IPS-18a (cell line): ENCODE data around the gene CALCOCO1.

ENCODE experiments used
- H3K27ac ChIP-seq: one replicate; pipeline ENCODE4 v1.5.1; 2013; ENCODE audit warnings: low read length
- H3K27me3 ChIP-seq: one replicate; pipeline ENCODE4 v1.6.1; 2013; ENCODE audit warnings: mild to moderate bottlenecking, low read length; ENCODE audit not compliant: control insufficient read depth, insufficient read depth
- H3K36me3 ChIP-seq: one replicate; pipeline ENCODE4 v1.6.1; 2013; ENCODE audit warnings: low read depth, low read length; ENCODE audit not compliant: control insufficient read depth
- H3K4me1 ChIP-seq: one replicate; pipeline ENCODE4 v1.6.1; 2013; ENCODE audit warnings: low read depth, low read length; ENCODE audit not compliant: control insufficient read depth
- H3K4me3 ChIP-seq: one replicate; pipeline ENCODE4 v1.5.1; 2013; ENCODE audit warnings: low read length
- H3K9ac ChIP-seq: one replicate; pipeline ENCODE4 v1.6.1; 2013; ENCODE audit warnings: mild to moderate bottlenecking, low read length, moderate library complexity
- H3K9me3 ChIP-seq: one replicate; pipeline ENCODE4 v1.6.1; 2013; ENCODE audit warnings: low read depth, low read length; ENCODE audit not compliant: control insufficient read depth

Gene CALCOCO1

DNA sequence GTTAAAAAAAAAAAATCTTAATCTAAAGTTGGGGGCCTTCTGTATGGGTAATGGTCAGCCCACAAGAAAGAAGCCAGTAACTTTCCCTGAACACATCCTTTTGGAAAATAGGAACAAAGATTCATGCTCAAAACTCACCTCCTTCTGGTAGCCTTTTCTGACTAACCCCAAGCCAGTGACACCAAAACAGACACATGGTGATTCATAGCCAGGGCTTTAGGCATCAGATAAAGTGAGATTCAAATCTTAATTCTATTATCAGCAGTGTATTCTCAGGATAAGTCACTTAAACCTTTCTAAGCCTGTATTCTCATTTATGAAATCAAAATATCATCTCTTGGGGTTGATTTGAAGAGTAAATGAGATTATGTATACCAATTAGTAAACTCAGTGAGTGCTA, 56.3 kb downstream of the CALCOCO1 start:
- peaks cover 62% of the 10 kb centered on the region for H3K36me3 ChIP-seq
- no peaks in the 10 kb centered on the region for H3K27me3 ChIP-seq
- no peak overlapping the region for H3K4me3 ChIP-seq
- peaks cover 7% of the 10 kb centered on the region for H3K4me1 ChIP-seq
- no peak overlapping the region for H3K9ac ChIP-seq
- no peak overlapping the region for H3K27ac ChIP-seq
- no peaks in the 10 kb centered on the region for H3K9me3 ChIP-seq

DNA sequence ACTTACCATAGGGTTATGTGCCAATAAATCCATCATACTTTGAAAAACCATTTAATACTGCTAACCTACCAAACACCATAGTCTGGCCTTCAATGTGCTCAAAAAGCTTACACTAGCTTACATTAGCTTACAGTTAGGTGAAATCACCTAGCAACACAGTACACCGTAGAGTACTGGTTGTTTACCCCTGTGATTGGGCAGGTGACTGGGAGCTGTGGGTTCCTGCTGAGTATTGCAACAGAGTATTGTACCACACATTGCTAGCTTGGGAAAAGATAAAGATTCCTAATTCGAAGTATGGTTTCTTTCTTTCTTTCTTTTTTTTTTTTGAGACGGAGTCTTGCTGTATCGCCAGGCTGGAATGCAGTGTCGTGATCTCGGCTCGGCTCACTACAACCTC, 56.9 kb downstream of the CALCOCO1 start:
- Histone ChIP-seq H3K9ac (no peak overlapping the region), H3K27ac (no peak overlapping the region), H3K27me3 (no peaks in the 10 kb centered on the region), H3K4me1 (peaks cover 7% of the 10 kb centered on the region), H3K9me3 (no peaks in the 10 kb centered on the region), H3K36me3 (peaks cover 69% of the 10 kb centered on the region), H3K4me3 (no peak overlapping the region)

GRCh38 chr12:53667080-53667479, 60.2 kb downstream of the CALCOCO1 start:
- Histone ChIP-seq H3K4me3 (no peak overlapping the region), H3K27ac (no peak overlapping the region), H3K27me3 (no peaks in the 10 kb centered on the region), H3K36me3 (peaks cover 57% of the 10 kb centered on the region), H3K9ac (no peak overlapping the region), H3K9me3 (no peaks in the 10 kb centered on the region), H3K4me1 (no peaks in the 10 kb centered on the region)

DNA sequence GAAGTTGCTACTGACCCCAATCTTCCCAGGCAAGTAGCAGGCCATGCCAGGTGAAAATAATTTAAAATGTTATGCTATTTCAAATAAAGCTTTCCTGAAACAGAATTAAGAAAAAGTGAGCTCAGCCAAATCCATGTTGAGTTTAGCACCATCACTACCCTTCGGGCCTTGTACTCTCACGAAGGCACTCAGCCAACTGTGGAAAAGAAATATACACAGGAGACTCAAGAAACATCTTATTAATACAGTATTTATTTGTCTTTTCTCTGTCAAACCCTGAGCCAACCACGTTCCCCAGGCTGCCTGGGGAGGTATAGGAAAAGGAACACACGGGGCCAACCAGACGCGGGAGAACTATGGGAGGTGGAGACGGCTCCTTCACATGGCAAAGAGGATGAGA, 62.3 kb downstream of the CALCOCO1 start:
- H3K27me3 ChIP-seq = no peaks in the 10 kb centered on the region
- H3K27ac ChIP-seq = no peak overlapping the region
- no peaks in the 10 kb centered on the region for H3K9me3 ChIP-seq
- H3K4me3 ChIP-seq = no peak overlapping the region
- H3K9ac ChIP-seq = no peak overlapping the region
- H3K4me1 ChIP-seq = no peaks in the 10 kb centered on the region
- H3K36me3 ChIP-seq = peaks cover 41% of the 10 kb centered on the region

DNA sequence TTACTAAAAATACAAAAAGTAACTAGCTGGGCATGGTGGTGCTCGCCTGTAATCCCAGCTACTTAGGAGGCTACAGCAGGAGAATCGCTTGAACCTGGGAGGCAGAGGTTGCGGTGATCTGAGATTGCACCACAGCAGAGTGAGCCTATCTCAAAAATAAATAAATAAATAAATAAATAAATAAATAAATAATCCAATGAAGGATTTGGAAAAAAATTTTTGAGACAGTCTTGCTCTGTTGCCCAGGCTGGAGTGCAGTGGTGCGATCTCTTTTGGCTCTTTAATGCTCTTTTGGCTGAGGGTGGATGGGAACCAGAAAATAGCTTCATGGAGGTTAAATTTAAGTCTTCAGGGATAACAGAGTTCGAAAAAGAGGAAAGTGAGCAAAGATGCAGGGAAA, 63.1 kb downstream of the CALCOCO1 start:
- Histone ChIP-seq H3K36me3 (peaks cover 34% of the 10 kb centered on the region), H3K27me3 (no peaks in the 10 kb centered on the region), H3K4me3 (no peak overlapping the region), H3K27ac (no peak overlapping the region), H3K9me3 (no peaks in the 10 kb centered on the region), H3K9ac (no peak overlapping the region), H3K4me1 (peaks cover 6% of the 10 kb centered on the region)

DNA sequence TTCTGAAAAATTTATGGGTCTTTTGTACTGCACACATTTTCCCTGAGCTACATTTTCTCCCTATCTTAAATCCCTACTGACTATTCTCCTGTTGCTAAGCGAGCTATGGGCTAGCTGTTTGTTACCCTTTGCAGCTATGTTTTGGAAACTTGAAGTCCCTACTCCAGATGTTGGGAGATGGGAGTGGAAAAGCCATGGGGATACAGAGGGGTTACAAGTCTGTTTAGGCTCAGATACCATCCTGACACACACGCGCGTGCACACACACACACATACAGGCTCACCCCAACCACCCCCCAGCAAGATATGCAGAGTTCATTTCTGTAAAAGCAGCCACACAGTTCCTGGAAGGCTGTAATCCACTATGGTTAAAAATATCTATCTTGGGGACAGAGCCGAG, 67.2 kb downstream of the CALCOCO1 start:
- H3K27ac ChIP-seq = no peak overlapping the region
- no peaks in the 10 kb centered on the region for H3K27me3 ChIP-seq
- no peaks in the 10 kb centered on the region for H3K9me3 ChIP-seq
- peaks cover 8% of the 10 kb centered on the region for H3K36me3 ChIP-seq
- H3K9ac ChIP-seq = peak overlapping the region; percentile 8
- H3K4me3 ChIP-seq = no peak overlapping the region
- peaks cover 12% of the 10 kb centered on the region for H3K4me1 ChIP-seq

DNA sequence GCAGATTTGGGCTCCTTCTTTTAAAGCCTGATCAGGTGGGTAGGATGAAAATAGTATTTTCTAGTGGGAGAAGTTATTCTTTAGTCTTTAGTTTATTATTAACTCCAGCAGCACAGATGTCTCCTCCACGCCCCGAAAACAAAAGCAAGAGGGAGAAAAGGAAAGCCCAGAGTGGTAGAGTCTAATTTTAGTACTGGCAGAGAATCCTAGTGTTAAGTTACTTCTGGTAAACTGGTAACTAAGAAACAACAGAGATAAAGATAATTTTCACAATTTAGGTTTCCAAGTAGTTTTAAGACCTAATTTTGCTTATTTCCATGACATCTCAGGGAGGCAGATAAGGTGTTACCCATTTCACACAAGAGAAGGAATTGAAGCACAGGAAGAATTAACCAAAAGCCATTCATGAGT, 67.7 kb downstream of the CALCOCO1 start:
- Histone ChIP-seq H3K36me3 (peaks cover 3% of the 10 kb centered on the region), H3K27me3 (no peaks in the 10 kb centered on the region), H3K4me3 (no peak overlapping the region), H3K9ac (peak overlapping the region; percentile 8), H3K27ac (peak overlapping the region; percentile 4), H3K4me1 (peaks cover 12% of the 10 kb centered on the region), H3K9me3 (no peaks in the 10 kb centered on the region)

- Histone ChIP-seq H3K27me3 (no peaks in the 10 kb centered on the region), H3K4me3 (no peak overlapping the region), H3K4me1 (peaks cover 12% of the 10 kb centered on the region), H3K36me3 (no peaks in the 10 kb centered on the region), H3K27ac (peak overlapping the region; percentile 4), H3K9ac (peak overlapping the region; percentile 8), H3K9me3 (no peaks in the 10 kb centered on the region)
Measured at GRCh38 chr12:53659011-53659551, 68.2 kb downstream of the CALCOCO1 start.
